Measurements from ENCODE around the gene SKOR1.

DNA sequence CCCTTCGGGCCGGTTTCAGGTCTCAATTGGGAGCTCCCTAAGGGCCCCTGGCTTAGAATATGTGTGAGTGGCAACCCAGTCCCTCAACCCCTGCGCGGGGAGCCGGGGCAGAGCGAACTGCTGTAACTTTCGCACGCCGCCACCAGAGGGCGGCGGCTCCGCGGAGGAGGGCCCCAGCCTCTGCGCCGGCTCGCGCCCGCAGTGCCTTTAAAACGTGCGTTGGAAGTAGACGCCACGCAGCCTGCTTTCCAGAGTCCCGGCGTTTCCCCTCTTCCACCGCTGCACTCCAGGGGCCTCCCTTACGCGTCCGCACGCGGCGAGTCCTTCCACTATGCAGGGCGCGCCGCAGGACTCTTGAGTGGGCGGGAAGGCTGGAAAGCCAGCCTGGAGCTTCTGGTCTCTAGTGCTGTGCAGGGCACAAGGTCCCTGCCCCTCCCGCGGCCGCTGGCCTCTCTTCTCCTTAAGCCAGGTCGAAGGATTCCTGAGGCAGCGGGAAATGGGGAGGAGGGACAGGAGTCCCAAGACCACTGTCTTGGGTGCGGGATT, 38.2 kb downstream of the SKOR1 start:
- TF ChIP-seq EP300 (IDR thresholded peaks at IDR 0.05) (no peak), POLR2A (IDR thresholded peaks at IDR 0.05) (no peak)
